Activated gamma-delta T cell (primary cell): ENCODE data around the gene AMOTL1.

ENCODE experiments used
- DNase-seq: peaks from one replicate; lab custom pipeline; 2025; lab: John Stamatoyannopoulos, UW

Gene AMOTL1

GRCh38 chr11:94854770-94855633, 86.8 kb downstream of the AMOTL1 start:
- DNase-seq = no peak

- DNase-seq = no peak
Observed at GRCh38 chr11:94855666-94856065, 87.5 kb downstream of the AMOTL1 start.

DNA sequence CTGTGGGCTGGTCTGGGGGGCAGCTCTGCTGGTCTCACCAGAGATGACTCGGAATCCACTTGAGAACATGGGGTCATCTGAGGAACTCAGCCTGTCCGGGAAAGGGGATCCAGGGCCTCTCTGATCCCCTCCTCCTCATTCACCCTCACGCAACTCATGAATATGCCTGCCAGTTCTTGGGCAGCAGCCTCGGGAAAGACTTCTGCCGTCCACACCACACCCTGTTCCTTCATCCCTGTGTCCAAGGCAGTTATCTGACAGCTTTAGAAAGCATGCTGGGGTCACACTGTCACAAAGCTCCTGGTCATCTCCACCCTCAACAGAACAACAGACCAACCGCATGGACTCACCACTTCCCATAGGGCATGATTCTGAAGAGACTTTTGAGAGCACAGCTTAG, 88.3 kb downstream of the AMOTL1 start:
- no peak for DNase-seq

- DNase-seq = no peak
Observed at GRCh38 chr11:94857337-94857736, 89.2 kb downstream of the AMOTL1 start.

- DNase-seq = no peak
Observed at GRCh38 chr11:94858012-94858705, 90.0 kb downstream of the AMOTL1 start.

DNA sequence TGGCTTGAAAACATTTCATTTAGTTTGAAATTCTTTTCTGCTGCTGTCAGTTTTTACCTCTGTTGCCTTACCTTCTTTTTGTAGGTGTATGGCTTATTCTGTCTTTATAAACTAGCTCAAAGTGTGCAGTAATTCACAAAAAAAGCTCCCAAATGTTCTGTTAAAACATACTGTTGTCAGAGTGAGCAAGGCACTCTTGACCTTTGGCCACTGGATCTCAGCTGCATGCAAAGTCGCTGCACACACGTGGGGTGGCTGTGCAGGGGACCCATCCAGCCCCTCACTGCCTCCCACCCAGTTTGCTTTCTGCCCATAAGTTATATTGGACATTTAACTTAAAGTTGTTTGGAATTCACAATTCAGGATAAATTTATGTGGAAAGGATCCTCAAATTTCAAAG, 92.2 kb downstream of the AMOTL1 start:
- DNase-seq = no peak

DNA sequence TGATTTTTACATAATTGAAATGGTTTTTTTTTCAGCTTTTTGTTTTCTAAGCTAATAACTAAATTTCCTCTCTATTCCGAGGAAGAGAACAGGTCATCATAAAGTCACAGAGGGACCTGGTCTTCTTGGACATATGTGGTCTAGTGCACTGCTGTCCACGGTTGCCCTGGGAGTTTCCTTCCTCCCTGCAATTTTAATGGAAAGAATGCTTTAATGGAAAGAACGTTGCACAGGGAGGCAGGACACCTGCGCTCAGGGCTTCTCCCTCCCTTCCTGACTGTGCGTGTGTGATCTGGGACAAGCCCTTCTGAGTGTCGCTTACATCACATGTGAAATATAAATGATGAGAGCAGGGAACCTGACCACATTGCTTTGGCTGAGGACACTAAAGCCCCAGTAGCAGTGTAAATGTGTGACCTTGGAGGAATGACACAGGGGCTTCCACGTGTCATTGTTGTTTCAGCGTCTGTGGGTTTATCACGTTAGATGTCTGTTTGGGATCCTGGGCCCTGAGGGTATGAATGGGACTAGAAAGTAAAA, 93.2 kb downstream of the AMOTL1 start:
- no peak for DNase-seq

DNA sequence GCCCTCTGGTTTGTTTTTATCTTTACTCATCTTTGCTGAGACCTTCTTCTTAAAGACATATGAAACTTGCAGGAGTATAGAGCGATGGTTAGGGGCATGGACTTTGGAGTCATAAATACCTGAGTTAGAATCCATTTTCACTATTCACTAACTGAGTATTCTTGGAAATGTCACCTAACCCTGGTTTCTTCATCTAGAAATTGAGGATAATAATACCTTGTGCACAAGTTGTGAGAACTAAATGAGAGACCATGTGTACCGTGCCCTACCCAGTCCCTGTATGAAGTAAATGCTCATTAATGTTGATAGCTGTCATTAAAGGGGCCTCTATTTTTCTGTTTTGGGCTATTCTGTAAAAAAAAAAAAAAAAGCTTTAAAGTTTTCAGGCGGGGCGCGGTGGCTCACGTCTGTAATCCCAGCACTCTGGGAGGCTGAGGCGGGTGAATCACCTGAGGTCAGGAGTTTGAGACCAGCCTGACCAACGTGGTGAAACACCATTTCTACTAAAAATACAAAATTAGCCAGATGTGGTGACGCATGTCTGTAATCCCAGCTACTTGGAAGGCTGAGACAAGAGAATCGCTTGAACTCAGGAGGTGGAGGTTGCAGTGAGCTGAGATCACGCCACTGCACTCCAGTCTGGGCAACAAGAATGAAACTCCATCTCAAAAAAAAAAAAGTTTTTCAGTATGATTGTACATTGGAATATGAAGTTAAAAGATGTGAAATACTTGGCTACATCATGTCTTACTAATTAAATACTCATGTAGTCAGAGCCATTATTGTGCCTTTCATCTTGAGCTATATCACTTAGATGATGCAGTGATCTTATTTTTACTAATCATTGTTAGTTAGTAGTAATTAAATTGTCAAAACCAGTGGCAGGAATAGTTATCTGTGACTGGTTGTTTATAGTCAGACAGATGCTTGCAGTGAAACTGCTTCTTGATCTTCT, 95.0 kb downstream of the AMOTL1 start:
- no peak for DNase-seq

GRCh38 chr11:94864506-94865045, 96.4 kb downstream of the AMOTL1 start:
- DNase-seq = no peak

GRCh38 chr11:94866231-94866822, 98.2 kb downstream of the AMOTL1 start:
- no peak for DNase-seq

- DNase-seq = no peak
Observed at GRCh38 chr11:94866936-94867795, 99.0 kb downstream of the AMOTL1 start.

DNA sequence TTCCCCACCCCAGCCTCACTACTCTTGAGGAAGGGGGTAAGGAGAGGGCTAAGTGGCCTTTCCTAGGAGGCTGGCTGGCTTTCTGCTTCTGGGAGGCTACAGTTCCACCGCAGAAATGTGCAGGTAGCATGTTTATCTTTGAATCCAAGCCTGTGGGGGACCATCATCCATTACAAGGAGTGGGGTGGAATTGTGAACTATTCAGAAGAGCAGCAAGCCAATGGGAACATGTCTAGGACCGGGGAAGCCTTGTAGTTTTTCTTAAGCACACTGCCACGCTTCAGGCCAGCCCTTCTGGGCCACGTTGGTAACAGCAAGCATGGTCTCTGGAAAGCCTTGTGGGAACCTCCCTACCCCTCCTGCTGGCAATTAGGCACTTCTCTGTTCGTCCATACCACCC, 100.3 kb downstream of the AMOTL1 start:
- no peak for DNase-seq

DNA sequence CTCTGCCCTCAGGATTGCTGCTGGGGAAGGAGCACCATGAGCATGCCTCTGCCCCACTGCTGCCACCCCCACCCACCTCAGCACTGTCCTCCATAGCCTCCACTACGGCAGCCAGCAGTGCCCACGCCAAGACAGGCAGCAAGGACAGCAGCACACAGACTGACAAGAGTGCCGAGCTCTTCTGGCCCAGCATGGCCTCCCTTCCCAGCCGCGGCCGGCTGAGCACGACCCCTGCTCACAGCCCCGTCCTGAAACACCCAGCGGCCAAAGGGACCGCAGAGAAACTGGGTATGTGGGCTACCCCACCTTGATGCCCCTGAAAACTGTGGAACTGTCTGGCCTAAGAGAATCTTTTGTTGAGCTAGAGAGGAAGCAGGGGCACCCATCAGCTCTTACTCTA, 101.0 kb downstream of the AMOTL1 start:
- no peak for DNase-seq

GRCh38 chr11:94870422-94870821, 102.3 kb downstream of the AMOTL1 start:
- DNase-seq = no peak

- DNase-seq = no peak
Observed at GRCh38 chr11:94871491-94872185, 103.5 kb downstream of the AMOTL1 start.

GRCh38 chr11:94873916-94874540, 105.9 kb downstream of the AMOTL1 start:
- no peak for DNase-seq

DNA sequence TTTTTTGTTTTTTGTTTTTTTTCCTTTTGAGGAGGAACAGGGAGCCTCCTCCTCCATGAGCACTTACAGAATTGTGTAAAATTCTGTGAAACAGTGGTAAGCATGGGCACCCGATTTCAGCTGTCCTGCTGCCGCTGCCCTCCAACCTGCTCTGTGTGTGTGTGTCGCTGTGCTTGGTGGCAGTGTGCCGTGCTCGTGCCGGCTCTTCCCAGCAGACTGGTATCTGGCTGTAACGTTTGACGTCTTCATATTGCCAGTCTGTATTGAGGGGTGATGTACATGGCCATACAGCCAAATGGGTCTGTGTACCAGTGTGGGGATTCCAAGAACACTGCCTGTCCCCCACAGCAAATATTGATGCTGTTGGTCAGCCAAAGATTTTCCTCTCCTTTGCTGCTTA, 108.1 kb downstream of the AMOTL1 start:
- DNase-seq = no peak

DNA sequence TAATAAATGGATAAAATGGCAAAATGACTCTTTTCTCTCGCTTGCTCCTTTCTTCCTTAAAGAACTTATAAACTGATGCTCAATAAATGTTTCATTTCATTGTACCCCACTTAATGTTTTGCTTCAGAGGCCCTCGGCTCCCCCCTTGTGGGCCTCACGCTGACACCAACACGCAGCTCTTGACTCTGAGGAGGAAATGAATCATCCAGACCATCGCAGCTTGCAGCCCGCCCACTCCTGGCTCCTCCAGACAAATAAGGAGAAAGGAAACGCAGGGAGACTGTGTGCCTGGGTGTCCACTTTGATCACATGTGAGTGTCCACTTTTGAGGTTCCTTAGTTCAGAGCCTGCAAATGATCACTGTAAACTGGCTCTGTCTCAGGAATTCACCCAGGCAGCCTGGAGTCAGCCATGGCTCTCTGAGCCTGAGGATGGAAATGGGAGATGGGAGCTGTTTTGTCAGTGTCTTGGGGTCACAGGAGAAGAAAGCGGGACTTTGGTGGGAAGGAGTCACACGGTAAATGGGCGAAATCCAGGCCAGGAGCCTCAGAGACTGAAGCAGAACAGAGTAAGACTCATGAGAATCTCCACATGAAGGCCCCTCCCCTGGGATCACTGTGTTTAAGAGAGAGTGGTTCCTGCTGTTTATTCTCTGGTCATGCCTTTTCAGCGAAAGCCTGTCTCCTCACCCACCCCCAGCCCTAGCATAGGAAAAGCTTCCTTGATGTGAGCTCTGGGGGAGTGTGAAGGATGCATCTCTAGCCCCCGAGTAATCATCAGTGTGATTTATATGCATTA, 108.7 kb downstream of the AMOTL1 start:
- DNase-seq = no peak
